Loucy (cell line): ENCODE measurements around the gene SLAIN2.

Experiments used
- EZH2phosphoT487 ChIP-seq: fragments of 200-600 bp; IDR thresholded peaks from 2 replicates; pipeline ENCODE4 v1.6.1; 2018; ENCODE audit warnings: antibody characterized with exemption, mild to moderate bottlenecking, moderate library complexity, borderline replicate concordance
- TF ChIP-seq, protein P1 (sequence below): fragments of 200-600 bp; sonication (generic); conservative IDR thresholded peaks from 2 replicates; pipeline ENCODE4 v1.5.1; 2014; ENCODE audit warnings: mild to moderate bottlenecking, antibody characterized with exemption, low read length

DNA sequence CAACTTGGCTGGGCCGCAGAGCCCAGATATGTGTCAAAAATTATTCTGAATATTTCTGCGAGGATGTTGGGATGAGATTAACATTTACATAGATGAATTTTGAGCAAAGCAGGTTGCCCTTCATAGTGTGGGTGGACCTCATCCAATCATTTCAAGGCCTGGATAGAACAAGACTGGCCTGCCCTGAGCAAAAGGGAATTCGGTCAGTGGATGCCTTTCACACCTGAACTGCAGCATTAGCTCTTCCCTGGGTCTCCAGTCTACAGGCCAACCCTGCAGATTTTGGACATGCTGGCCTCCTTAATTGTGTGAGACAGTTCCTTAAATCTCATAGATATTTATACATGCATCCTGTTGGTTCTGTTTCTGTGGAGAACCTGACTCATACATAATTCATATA lies 109.4 kb downstream of the SLAIN2 start:
- TF ChIP-seq, protein P1, sequence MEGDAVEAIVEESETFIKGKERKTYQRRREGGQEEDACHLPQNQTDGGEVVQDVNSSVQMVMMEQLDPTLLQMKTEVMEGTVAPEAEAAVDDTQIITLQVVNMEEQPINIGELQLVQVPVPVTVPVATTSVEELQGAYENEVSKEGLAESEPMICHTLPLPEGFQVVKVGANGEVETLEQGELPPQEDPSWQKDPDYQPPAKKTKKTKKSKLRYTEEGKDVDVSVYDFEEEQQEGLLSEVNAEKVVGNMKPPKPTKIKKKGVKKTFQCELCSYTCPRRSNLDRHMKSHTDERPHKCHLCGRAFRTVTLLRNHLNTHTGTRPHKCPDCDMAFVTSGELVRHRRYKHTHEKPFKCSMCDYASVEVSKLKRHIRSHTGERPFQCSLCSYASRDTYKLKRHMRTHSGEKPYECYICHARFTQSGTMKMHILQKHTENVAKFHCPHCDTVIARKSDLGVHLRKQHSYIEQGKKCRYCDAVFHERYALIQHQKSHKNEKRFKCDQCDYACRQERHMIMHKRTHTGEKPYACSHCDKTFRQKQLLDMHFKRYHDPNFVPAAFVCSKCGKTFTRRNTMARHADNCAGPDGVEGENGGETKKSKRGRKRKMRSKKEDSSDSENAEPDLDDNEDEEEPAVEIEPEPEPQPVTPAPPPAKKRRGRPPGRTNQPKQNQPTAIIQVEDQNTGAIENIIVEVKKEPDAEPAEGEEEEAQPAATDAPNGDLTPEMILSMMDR, result no peak
- TF ChIP-seq EZH2phosphoT487, result no peak
